Measurements from ENCODE around the gene STUM.

GRCh38 chr1:226552061-226552460 lies 3.5 kb downstream of the STUM start:
- no peak for TF ChIP-seq CTCF (IDR thresholded peaks at IDR 0.05)
- TF ChIP-seq POLR2A (IDR thresholded peaks at IDR 0.05): no peak
